Neural cell (in vitro differentiated cells): ENCODE measurements around the gene SLC22A23. TPM values are rescaled to one million over a fixed set of nuclear protein-coding genes. Genes with fewer than 3 reads are reported as not detected.

Source experiments
- H2AFZ ChIP-seq: fragments of 200-600, 300-800 bp; sonication (generic), shearing (Covaris generic); 2 replicates; pipeline ENCODE4 v1.6.0; 2014; ENCODE audit warnings: low read depth, mild to moderate bottlenecking, antibody characterized with exemption, low read length, moderate library complexity
- H3F3A ChIP-seq: fragments of 200-600 bp; shearing (Covaris generic); 2 replicates; pipeline ENCODE4 v1.6.1; 2016; ENCODE audit warnings: mild to moderate bottlenecking, moderate library complexity, mixed read lengths, antibody characterized with exemption, low read length; ENCODE audit not compliant: insufficient read depth, poor library complexity, severe bottlenecking
- H3K27ac ChIP-seq: fragments of 200-600, 300-800 bp; sonication (generic), shearing (Covaris generic); 2 replicates; pipeline ENCODE4 v1.5.1; 2014; ENCODE audit warnings: mild to moderate bottlenecking, low read length, moderate library complexity
- H3K27me3 ChIP-seq: fragments of 300-800, 200-600 bp; sonication (generic), shearing (Covaris generic); 2 replicates; pipeline ENCODE4 v1.6.0; 2014; ENCODE audit warnings: mild to moderate bottlenecking, low read depth, low read length, moderate library complexity; ENCODE audit not compliant: insufficient read depth
- H3K36me3 ChIP-seq: fragments of 300-800, 200-600 bp; sonication (generic), shearing (Covaris generic); 2 replicates; pipeline ENCODE4 v1.5.1; 2014; ENCODE audit warnings: mild to moderate bottlenecking, antibody characterized with exemption, low read length, moderate library complexity; ENCODE audit not compliant: insufficient read depth
- H3K4me2 ChIP-seq: fragments of 300-800, 200-600 bp; sonication (generic), shearing (Covaris generic); 2 replicates; pipeline ENCODE4 v1.6.0; 2014; ENCODE audit warnings: mild to moderate bottlenecking, low read length
- H3K4me3 ChIP-seq: fragments of 300-800, 200-600 bp; sonication (generic), shearing (Covaris generic); 2 replicates; pipeline ENCODE4 v1.5.1; 2014; ENCODE audit warnings: mild to moderate bottlenecking, low read length, moderate library complexity
- H3K79me2 ChIP-seq: fragments of 200-600 bp; shearing (Covaris generic); replicated peaks from 2 replicates; pipeline ENCODE4 v1.6.0; 2014; ENCODE audit warnings: mild to moderate bottlenecking, low read length, moderate library complexity; ENCODE audit not compliant: insufficient read depth
- H3K9ac ChIP-seq: fragments of 300-800, 200-600 bp; sonication (generic), shearing (Covaris generic); 2 replicates; pipeline ENCODE4 v1.6.1; 2016; ENCODE audit warnings: mild to moderate bottlenecking, low read length, mixed read lengths
- H3K9me2 ChIP-seq: fragments of 200-600 bp; shearing (Covaris generic); 2 replicates; pipeline ENCODE4 v1.6.1; 2016; ENCODE audit warnings: mild to moderate bottlenecking, low read length, mixed read lengths; ENCODE audit not compliant: insufficient read depth
- H3K9me3 ChIP-seq: fragments of 200-600, 300-800 bp; sonication (generic), shearing (Covaris generic); 2 replicates; pipeline ENCODE4 v1.6.1; 2016; ENCODE audit warnings: mild to moderate bottlenecking, mixed run types, low read length, moderate library complexity, mixed read lengths
- H4K20me1 ChIP-seq: fragments of 200-600 bp; shearing (Covaris generic); 2 replicates; pipeline ENCODE4 v1.6.1; 2016; ENCODE audit warnings: mild to moderate bottlenecking, mixed run types; ENCODE audit not compliant: insufficient read depth
- CTCF ChIP-seq: fragments of 450-650 bp; IDR thresholded peaks from 2 replicates; pipeline ENCODE4 v1.5.1; 2014; ENCODE audit warnings: antibody characterized with exemption, mild to moderate bottlenecking, moderate library complexity; ENCODE audit not compliant: poor library complexity, severe bottlenecking
- EP300 ChIP-seq: fragments of 450-650 bp; conservative IDR thresholded peaks from 2 replicates; pipeline ENCODE4 v1.6.1; 2014; ENCODE audit warnings: antibody characterized with exemption, mild to moderate bottlenecking, moderate library complexity; ENCODE audit not compliant: poor library complexity, severe bottlenecking
- EZH2 ChIP-seq: fragments of 200-600, 300-800 bp; shearing (Covaris generic), sonication (generic); IDR thresholded peaks from 2 replicates; pipeline ENCODE4 v1.6.1; 2014; ENCODE audit warnings: antibody characterized with exemption, low read length, borderline replicate concordance, mild to moderate bottlenecking; ENCODE audit not compliant: insufficient read depth, poor library complexity, severe bottlenecking
- MXI1 ChIP-seq: fragments of 450-650 bp; conservative IDR thresholded peaks from 2 replicates; pipeline ENCODE4 v1.6.1; 2014; ENCODE audit warnings: antibody characterized with exemption, mild to moderate bottlenecking; ENCODE audit not compliant: poor library complexity, severe bottlenecking
- POLR2AphosphoS5 ChIP-seq: IDR thresholded peaks from 2 replicates; pipeline ENCODE4 v1.6.1; 2012
- RAD21 ChIP-seq: fragments of 450-650 bp; conservative IDR thresholded peaks from 2 replicates; pipeline ENCODE4 v1.6.1; 2014; ENCODE audit warnings: antibody characterized with exemption, mild to moderate bottlenecking, moderate library complexity
- REST ChIP-seq: IDR thresholded peaks from 2 replicates; pipeline ENCODE4 v1.6.1; 2012; ENCODE audit warnings: borderline replicate concordance
- SMC3 ChIP-seq: fragments of 450-650 bp; conservative IDR thresholded peaks from 2 replicates; pipeline ENCODE4 v1.6.1; 2014; ENCODE audit warnings: antibody characterized with exemption, mild to moderate bottlenecking, moderate library complexity; ENCODE audit not compliant: poor library complexity
- TAF1 ChIP-seq: IDR thresholded peaks from 2 replicates; pipeline ENCODE4 v1.6.1; 2012; ENCODE audit warnings: low read depth
- polyA plus RNA-seq: library from polyadenylated mRNA; depleted of rRNA; stranded (reverse); fragments of >200 nt; gene quantifications from 2 replicates; pipeline ENCODE4 v1.2.3, GENCODE V29; 2014

SLC22A23 gene
- polyA plus RNA-seq, 1 donor from 2014 or later: 8.8 TPM

- Histone ChIP-seq H3K4me2 (no peak overlapping the region), H3K27me3 (no peaks in the 10 kb centered on the region), H3K4me3 (no peak overlapping the region), H3K79me2 (no peaks in the 10 kb centered on the region), H3F3A (no peaks in the 10 kb centered on the region), H3K9me2 (no peaks in the 10 kb centered on the region), H3K9ac (no peak overlapping the region), H3K36me3 (no peaks in the 10 kb centered on the region), H4K20me1 (no peaks in the 10 kb centered on the region), H3K9me3 (no peaks in the 10 kb centered on the region), H2AFZ (no peak overlapping the region), H3K27ac (no peak overlapping the region)
- TF ChIP-seq MXI1: no peak
- TF ChIP-seq EP300: no peak
- TF ChIP-seq EZH2: no peak
- TF ChIP-seq TAF1: no peak
- TF ChIP-seq CTCF: no peak
- TF ChIP-seq POLR2AphosphoS5: no peak
- TF ChIP-seq REST: no peak
These were observed 95.4 kb downstream of the SLC22A23 start for GRCh38 chr6:3361312-3362037.

- Histone ChIP-seq H3K27ac (no peak overlapping the region), H3K27me3 (no peaks in the 10 kb centered on the region), H3K79me2 (no peaks in the 10 kb centered on the region), H3K9me3 (no peaks in the 10 kb centered on the region), H3K4me3 (no peak overlapping the region), H2AFZ (no peak overlapping the region), H3F3A (no peaks in the 10 kb centered on the region), H3K4me2 (no peak overlapping the region), H3K9ac (no peak overlapping the region), H3K36me3 (no peaks in the 10 kb centered on the region), H4K20me1 (no peaks in the 10 kb centered on the region), H3K9me2 (no peaks in the 10 kb centered on the region)
- TF ChIP-seq EP300 (no peak), SMC3 (no peak), POLR2AphosphoS5 (no peak), TAF1 (no peak), RAD21 (no peak), CTCF (no peak), MXI1 (no peak), REST (no peak), EZH2 (no peak)
These were observed 96.2 kb downstream of the SLC22A23 start for GRCh38 chr6:3360727-3361045.
